Tibial artery (tissue), 4 donors: ENCODE results near the gene SMIM1.

Experiments used
- DNase-seq, 2 donors: peaks; one replicate each; pipeline ENCODE4 v3.0.0-alpha.2; 2019
- H3K27ac ChIP-seq, 2 donors: fragments of 200-600 bp; sonication (generic) in 1 of 2; 1 replicate in 1 of 2; 2 replicates in 1 of 2; pipeline ENCODE4 v1.5.1; 2018 to 2019; ENCODE audit warnings: mild to moderate bottlenecking in 1 of 2
- H3K27me3 ChIP-seq, 2 donors: fragments of 200-600 bp; sonication (generic) in 1 of 2; one replicate each; pipeline versions ENCODE4 v1.5.1 to v1.6.0; 2016 to 2019
- H3K36me3 ChIP-seq, 3 donors: fragments of 200-600 bp; sonication (generic) in 2 of 3; one replicate each; pipeline ENCODE4 v1.5.1; 2016 to 2019; ENCODE audit warnings: mild to moderate bottlenecking in 2 of 3
- H3K4me1 ChIP-seq, 4 donors: fragments of 200-600 bp; sonication (generic) in 2 of 4; 1 replicate in 3 of 4; 2 replicates in 1 of 4; pipeline ENCODE4 v1.5.1; 2016 to 2019
- H3K4me3 ChIP-seq, 2 donors: fragments of 200-600 bp; sonication (generic) in 1 of 2; 1 replicate in 1 of 2; 2 replicates in 1 of 2; pipeline ENCODE4 v1.5.1; 2018 to 2019; ENCODE audit warnings: mild to moderate bottlenecking in 2 of 2
- H3K9me3 ChIP-seq, 3 donors: fragments of 200-600 bp; sonication (generic) in 1 of 3; one replicate each; pipeline ENCODE4 v1.5.1; 2016 to 2019
- intact Hi-C: fragments of 100-400 bp; cut with DNase I; formaldehyde crosslinking; loops from one replicate; pipeline ENCODE4 v1.15.0; 2023; ENCODE audit warnings: low total_unique reads
- TF ChIP-seq, protein P1 (sequence below), 2 experiments: fragments of 200-600 bp in 1 of 2; fragments of 450-650 bp in 1 of 2; IDR thresholded peaks; one replicate each; pipeline ENCODE4 v1.5.1; 2017 to 2019; ENCODE audit warnings: antibody characterized with exemption in 2 of 2, mild to moderate bottlenecking in 1 of 2, moderate library complexity in 1 of 2

The SMIM1 gene

DNA sequence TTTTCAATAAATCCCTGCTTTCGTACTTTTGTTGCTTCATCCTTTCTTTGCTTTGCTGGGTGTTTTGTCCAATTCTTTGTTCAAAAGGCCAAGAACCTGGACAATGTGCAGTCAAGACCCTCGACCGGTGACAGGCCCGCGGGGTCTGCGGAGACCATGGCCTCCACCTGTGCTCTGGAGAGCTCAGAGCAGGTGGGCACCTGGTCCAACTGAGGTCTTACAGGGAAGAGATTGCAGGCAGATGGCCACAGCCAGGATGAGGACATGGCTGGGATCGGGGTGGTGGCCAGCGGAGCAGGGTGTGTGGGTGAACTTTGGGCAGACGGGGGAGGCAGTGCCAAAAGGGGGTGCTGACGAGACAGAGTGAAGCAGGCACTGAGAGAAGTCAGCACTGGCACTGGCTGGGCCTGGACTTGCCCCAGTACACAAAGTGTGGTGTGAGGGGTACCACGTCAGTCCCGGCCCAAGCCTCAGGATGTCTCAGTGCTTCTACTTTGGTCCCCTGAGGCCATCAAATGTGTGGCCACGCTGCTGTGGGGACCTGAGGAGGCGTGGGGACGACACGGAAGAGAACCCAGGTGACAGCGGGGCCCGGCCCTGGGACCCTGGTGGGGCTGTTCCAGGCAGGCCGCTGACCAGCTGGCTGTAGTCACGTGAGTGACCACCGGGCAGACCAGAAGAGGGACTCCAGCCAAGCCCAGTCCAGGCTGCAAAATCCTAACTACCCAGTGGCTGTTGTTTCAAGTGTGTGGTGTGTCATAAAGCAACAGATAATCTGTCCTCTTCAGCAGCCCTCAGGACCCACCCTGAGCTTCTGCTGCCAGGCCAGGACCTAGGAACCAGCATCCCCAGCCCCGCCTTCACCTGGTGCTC lies 30.7 kb upstream of the SMIM1 start:
- intact Hi-C loops = loop anchor here (10.0 kb wide), 1 partner anchor 63 kb away; no protein-coding TSS in a partner anchor
- H3K4me3 ChIP-seq = no peak overlapping the region
- no peaks in the 10 kb centered on the region for H3K9me3 ChIP-seq
- H3K36me3 ChIP-seq = peaks cover 37 to 89% (median 63%) of the 10 kb centered on the region in 3 donors
- TF ChIP-seq, protein P1, sequence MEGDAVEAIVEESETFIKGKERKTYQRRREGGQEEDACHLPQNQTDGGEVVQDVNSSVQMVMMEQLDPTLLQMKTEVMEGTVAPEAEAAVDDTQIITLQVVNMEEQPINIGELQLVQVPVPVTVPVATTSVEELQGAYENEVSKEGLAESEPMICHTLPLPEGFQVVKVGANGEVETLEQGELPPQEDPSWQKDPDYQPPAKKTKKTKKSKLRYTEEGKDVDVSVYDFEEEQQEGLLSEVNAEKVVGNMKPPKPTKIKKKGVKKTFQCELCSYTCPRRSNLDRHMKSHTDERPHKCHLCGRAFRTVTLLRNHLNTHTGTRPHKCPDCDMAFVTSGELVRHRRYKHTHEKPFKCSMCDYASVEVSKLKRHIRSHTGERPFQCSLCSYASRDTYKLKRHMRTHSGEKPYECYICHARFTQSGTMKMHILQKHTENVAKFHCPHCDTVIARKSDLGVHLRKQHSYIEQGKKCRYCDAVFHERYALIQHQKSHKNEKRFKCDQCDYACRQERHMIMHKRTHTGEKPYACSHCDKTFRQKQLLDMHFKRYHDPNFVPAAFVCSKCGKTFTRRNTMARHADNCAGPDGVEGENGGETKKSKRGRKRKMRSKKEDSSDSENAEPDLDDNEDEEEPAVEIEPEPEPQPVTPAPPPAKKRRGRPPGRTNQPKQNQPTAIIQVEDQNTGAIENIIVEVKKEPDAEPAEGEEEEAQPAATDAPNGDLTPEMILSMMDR (IDR thresholded peaks at IDR 0.05) = no peak
- H3K27me3 ChIP-seq = no peaks in the 10 kb centered on the region
- peaks cover 0 to 23% (median 12%) of the 10 kb centered on the region in 4 donors for H3K4me1 ChIP-seq
- H3K27ac ChIP-seq = no peak overlapping the region
- no peak for DNase-seq

DNA sequence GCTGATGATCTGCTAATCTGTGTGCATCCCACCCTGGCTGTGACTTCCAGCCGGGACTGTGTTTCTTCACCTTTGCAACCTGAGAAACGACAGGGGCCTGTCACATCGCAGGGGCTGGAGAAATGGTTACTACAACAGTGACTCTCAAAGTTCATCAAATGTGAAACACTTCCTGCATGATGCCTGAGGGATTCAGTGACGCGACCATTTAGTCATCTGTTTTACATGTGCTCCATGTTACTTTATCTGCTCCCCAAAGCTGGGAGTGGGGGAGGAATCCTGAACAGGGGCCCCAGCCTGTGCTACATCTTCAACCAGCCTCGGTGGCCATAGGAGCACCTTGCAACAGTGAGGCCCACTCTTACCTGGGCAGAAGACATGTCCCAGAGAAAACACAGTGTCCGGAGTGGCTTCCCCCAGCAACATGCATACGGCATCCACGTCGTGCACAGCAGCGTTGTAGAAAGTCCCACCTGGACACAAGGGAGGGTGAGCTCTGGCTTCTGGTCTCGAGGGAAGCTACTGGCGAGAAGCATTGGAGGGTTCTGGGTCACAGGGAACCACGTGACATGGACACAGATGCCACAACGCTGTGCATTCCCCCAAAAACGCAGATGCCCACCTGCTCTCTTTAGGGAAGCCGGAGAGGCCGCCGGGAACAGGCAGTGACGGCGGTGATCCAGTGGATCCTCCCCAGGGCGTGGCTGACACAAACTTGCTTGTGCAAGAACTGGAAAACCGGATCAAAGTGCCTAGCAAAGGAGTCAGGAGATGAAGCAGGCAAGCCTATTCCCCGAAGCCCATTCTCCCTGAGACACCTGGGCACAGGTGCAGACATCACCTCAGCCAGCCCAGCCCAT lies 29.9 kb upstream of the SMIM1 start:
- DNase-seq = no peak
- TF ChIP-seq, protein P1 (IDR thresholded peaks at IDR 0.05) = no peak
- H3K4me1 ChIP-seq = peaks cover 0 to 30% (median 16%) of the 10 kb centered on the region in 4 donors
- peaks cover 30 to 81% (median 55%) of the 10 kb centered on the region in 3 donors for H3K36me3 ChIP-seq
- H3K4me3 ChIP-seq = no peak overlapping the region
- H3K27ac ChIP-seq = no peak overlapping the region
- intact Hi-C loops = loop anchor here (10.0 kb wide), 1 partner anchor 62 kb away; no protein-coding TSS in a partner anchor
- H3K9me3 ChIP-seq = no peaks in the 10 kb centered on the region
- H3K27me3 ChIP-seq = no peaks in the 10 kb centered on the region

DNA sequence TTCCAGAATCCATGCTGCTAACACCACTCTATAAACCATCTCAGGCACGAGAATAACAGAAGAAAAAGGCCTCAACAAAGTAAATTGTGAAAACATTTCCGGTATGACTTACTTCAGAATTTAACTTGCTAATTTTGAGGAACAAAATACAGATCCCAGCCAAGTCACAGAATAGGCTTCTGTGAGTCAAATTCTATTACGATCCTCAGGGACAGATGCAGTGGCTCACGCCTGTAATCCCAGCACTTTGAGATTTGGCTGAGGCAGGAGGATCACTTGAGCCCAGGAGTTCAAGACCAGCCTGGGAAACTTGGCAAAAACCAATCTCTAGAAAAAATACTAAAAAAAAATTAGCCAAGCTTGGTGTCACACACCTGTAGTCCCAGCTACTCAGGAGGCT lies 29.1 kb upstream of the SMIM1 start:
- no peak overlapping the region for H3K4me3 ChIP-seq
- no peaks in the 10 kb centered on the region for H3K9me3 ChIP-seq
- no peak overlapping the region for H3K27ac ChIP-seq
- no peaks in the 10 kb centered on the region for H3K27me3 ChIP-seq
- H3K36me3 ChIP-seq = peaks cover 23 to 73% (median 47%) of the 10 kb centered on the region in 3 donors
- intact Hi-C loops = loop anchor here (10.0 kb wide), 1 partner anchor 61 kb away; no protein-coding TSS in a partner anchor
- no peak for DNase-seq
- H3K4me1 ChIP-seq = peaks cover 0 to 36% (median 21%) of the 10 kb centered on the region in 4 donors
- TF ChIP-seq, protein P1 (IDR thresholded peaks at IDR 0.05) = no peak

DNA sequence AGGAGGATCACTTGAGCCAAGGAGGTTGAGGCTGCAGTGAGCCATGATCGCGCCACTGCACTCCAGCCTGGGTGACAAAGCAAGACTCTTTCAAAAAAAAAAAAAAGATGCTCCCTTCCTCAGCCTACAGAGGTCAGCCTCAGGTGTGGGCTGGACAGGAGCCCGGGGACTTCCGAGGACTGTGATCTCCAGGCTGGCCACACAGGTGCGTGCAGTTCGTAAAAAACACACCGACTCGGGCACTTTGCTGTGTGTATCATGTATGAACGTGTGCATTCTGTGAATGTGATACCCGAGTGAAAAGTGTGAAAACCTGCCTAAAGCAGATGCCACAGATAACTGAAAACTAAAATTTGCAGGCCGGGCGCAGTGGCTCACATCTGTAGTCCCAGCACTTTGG lies 28.7 kb upstream of the SMIM1 start:
- H3K4me1 ChIP-seq = peaks cover 0 to 36% (median 21%) of the 10 kb centered on the region in 4 donors
- no peaks in the 10 kb centered on the region for H3K27me3 ChIP-seq
- H3K9me3 ChIP-seq = no peaks in the 10 kb centered on the region
- TF ChIP-seq, protein P1 (IDR thresholded peaks at IDR 0.05) = no peak
- no peak for DNase-seq
- intact Hi-C loops = loop anchor here (10.0 kb wide), 1 partner anchor 61 kb away; no protein-coding TSS in a partner anchor
- H3K27ac ChIP-seq = no peak overlapping the region
- no peak overlapping the region for H3K4me3 ChIP-seq
- H3K36me3 ChIP-seq = peaks cover 19 to 69% (median 43%) of the 10 kb centered on the region in 3 donors

DNA sequence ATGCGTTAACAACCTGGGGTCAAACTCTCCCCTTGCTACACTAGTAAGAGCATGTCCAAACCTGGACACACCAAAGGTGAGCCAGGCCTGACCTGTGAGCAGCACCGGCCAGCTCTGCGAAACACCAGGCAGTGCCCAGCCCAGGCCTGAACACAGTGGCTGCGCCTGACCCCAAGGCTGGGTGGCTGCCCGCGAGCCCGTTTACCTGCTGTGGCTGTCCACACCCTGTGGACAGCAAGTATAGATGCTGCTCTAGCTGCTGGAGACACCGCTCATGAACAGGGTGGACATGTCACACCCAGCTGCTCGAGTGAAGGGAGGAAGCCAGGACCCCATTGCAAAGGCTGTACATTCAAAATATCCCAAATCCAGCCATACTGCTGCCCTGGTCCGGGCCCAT lies 27.9 kb upstream of the SMIM1 start:
- TF ChIP-seq, protein P1 (IDR thresholded peaks at IDR 0.05) = no peak
- H3K4me3 ChIP-seq = no peak overlapping the region

More for the DNA sequence above, 27.9 kb upstream of the SMIM1 start:
- no peak overlapping the region for H3K27ac ChIP-seq
- H3K27me3 ChIP-seq = no peaks in the 10 kb centered on the region
- no peaks in the 10 kb centered on the region for H3K9me3 ChIP-seq
- DNase-seq = no peak
- intact Hi-C loops = loop anchor here (10.0 kb wide), 1 partner anchor 60 kb away; no protein-coding TSS in a partner anchor
- H3K4me1 ChIP-seq = peaks cover 0 to 36% (median 21%) of the 10 kb centered on the region in 4 donors
- H3K36me3 ChIP-seq = peaks cover 18 to 61% (median 36%) of the 10 kb centered on the region in 3 donors
